Activated CD8-positive, alpha-beta T cell treated with anti-CD3 and anti-CD28 coated beads, Interleukin-2, amount 10 ng/mL, durations not matched to agents 7 days and 5 days (primary cell): Measurements from ENCODE around the gene TREH. TPM values are rescaled to one million over a fixed set of nuclear protein-coding genes. Genes with fewer than 3 reads are reported as not detected.
"Not testable (repeated sequence)": the region's sequence is repeated elsewhere in the genome, so short reads cannot be mapped to it uniquely, and the experiment has no call there.

Experiments used
- ATAC-seq: fragments of 150-1000 bp; cut with Tn5 transposase; one replicate; pipeline ENCODE4 v1.10.0; 2021; ENCODE audit warnings: moderate library complexity
- CTCF ChIA-PET: fragments of 350-600 bp; sonication (Branson Sonifier 250); formaldehyde crosslinking; loops from one replicate; lab custom pipeline; 2021; ENCODE audit warnings: antibody characterized with exemption; lab: Charles Lee
- POLR2A ChIA-PET: fragments of 350-600 bp; sonication (Branson Sonifier 250); formaldehyde crosslinking; loops from one replicate; lab custom pipeline; 2021; ENCODE audit warnings: antibody characterized with exemption; lab: Charles Lee
- DNase-seq: peaks from one replicate; pipeline ENCODE4 v3.0.0-alpha.2; 2020
- H3K27ac Mint-ChIP-seq: one replicate; pipeline ENCODE4 v1.8.0; 2021; ENCODE audit warnings: mild to moderate bottlenecking, mixed read lengths
- H3K27me3 Mint-ChIP-seq: one replicate; pipeline ENCODE4 v1.8.0; 2021; ENCODE audit warnings: low read depth, mixed read lengths
- H3K36me3 Mint-ChIP-seq: one replicate; pipeline ENCODE4 v1.8.0; 2021; ENCODE audit warnings: low read depth, mixed read lengths
- H3K4me1 Mint-ChIP-seq: one replicate; pipeline ENCODE4 v1.8.0; 2021; ENCODE audit warnings: low read depth, mixed read lengths
- H3K4me3 Mint-ChIP-seq: one replicate; pipeline ENCODE4 v1.8.0; 2021; ENCODE audit warnings: mild to moderate bottlenecking, mixed read lengths
- H3K9me3 Mint-ChIP-seq: one replicate; pipeline ENCODE4 v1.8.0; 2022; ENCODE audit warnings: mixed read lengths; ENCODE audit not compliant: insufficient read depth
- total RNA-seq, 2 experiments: library from RNA; stranded (reverse); gene quantifications; one replicate each; pipeline ENCODE4 v1.2.3, GENCODE V29; 2021

The TREH gene
- total RNA-seq, 2 experiments from 2014 or later: not detected

DNA sequence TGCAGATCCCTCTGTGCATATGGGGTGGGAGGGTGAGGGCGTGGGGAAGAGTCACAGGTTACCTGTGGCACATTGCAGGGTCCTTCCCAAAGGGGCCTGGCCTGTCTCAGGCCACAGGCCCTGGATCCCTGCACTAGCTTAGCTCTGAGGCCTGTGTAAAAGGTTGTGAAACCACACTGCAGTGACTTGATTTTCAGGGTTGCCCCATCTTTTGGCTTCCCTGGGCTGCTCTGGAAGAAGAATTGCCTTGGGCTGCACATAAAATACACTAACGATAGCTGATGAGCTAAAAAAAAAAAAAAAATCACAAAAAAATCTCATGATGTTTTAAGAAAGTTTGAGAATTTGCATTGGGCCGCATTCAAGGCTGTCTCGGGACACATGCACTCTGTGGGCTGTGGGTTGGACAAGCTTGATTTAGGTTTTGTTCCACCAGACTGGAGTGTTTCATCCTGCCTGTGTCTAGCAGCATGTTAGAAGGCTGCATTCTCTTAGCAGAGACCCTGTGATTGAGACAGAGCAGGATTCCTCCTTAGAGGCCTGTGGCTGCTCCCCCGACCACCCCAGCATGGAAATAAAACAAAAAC, 35.9 kb upstream of the TREH start:
- Mint-ChIP-seq H3K27me3 (peaks cover 7% of the 10 kb centered on the region), H3K4me3 (no peak overlapping the region), H3K4me1 (no peaks in the 10 kb centered on the region), H3K9me3 (no peaks in the 10 kb centered on the region), H3K36me3 (no peaks in the 10 kb centered on the region), H3K27ac (no peak overlapping the region)
- ChIA-PET CTCF (interaction anchor here (1.0 to 1.1 kb wide), 2 partner anchors 17 to 26 kb away, joined by 3 read pairs; no protein-coding TSS in a partner anchor), POLR2A (no interaction called here)
- no peak for ATAC-seq
- no peak for DNase-seq

DNA sequence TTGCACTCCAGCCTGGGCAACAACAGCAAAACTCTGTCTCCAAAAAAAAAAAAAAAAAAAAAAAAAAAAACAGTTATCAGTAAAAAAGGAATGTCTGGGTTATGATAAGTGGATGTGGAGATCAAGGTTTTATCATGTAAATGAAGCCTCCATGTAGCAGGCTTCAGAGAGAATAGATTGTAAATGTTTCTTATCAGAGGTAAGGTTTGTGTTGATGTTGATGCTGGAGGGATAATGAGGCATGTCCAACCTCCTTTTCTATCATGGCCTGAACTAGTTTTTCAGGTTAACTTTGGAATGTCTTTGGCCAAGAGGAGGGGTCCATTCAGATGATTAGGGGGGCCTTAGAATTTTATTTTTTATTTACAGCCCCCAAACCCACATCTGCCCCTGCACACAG, 35.4 kb upstream of the TREH start:
- no peaks in the 10 kb centered on the region for H3K9me3 Mint-ChIP-seq
- ChIA-PET CTCF (no interaction called here), POLR2A (no interaction called here)
- peaks cover 6% of the 10 kb centered on the region for H3K27me3 Mint-ChIP-seq
- H3K27ac Mint-ChIP-seq: no peak overlapping the region
- no peaks in the 10 kb centered on the region for H3K36me3 Mint-ChIP-seq
- ATAC-seq (no peak), DNase-seq (no peak)
- no peak overlapping the region for H3K4me3 Mint-ChIP-seq
- no peaks in the 10 kb centered on the region for H3K4me1 Mint-ChIP-seq

DNA sequence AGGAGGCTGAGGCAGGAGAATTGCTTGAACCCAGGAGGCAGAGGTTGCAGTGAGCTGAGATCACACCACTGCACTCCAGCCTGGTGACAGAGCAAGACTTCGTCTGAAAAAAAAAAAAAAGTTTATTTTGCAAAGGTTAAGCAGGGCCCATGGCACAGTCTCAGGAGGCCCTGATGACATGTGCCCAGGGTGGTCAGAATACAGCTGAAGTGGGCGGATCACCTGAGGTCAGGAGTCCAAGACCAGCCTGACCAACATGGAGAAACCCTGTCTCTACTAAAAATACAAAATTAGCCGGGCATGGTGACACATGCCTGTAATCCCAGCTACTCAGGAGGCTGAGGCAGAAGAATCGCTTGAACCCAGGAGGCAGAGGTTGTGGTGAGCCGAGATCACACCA, 35.0 kb upstream of the TREH start:
- H3K9me3 Mint-ChIP-seq, H3K27me3 Mint-ChIP-seq, H3K27ac Mint-ChIP-seq, H3K4me3 Mint-ChIP-seq, DNase-seq, H3K4me1 Mint-ChIP-seq, POLR2A ChIA-PET, H3K36me3 Mint-ChIP-seq, ATAC-seq: not testable (repeated sequence)
- CTCF ChIA-PET: interaction anchor here (0.7 kb wide), 1 partner anchor 226 kb away, joined by 3 read pairs; no protein-coding TSS in a partner anchor

DNA sequence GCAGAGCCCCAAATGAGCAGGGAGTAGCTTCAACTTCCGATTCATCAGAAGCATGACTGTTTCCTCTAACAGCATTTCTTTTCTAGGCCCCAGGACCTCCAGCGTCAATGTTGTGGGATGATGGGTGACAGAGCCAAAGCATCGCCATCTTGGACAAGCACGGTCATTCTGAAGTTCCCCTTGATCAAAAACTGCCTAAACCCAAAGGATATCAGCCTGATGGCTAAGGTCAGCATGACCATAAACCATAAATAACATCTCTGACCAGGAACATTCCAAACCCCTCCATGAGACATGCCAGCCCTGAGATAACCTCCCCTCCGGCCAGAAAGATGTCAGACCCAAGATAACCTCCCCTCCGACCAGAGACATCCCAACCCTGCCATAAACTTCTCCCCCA, 28.8 kb upstream of the TREH start:
- Mint-ChIP-seq H3K27me3 (peaks cover 22% of the 10 kb centered on the region), H3K27ac (no peak overlapping the region), H3K4me3 (no peak overlapping the region), H3K36me3 (no peaks in the 10 kb centered on the region), H3K9me3 (no peaks in the 10 kb centered on the region), H3K4me1 (peaks cover 21% of the 10 kb centered on the region)
- ChIA-PET POLR2A (no interaction called here), CTCF (interaction anchor here (1.1 kb wide), 1 partner anchor 19 kb away, joined by 4 read pairs; no protein-coding TSS in a partner anchor)
- ATAC-seq (no peak), DNase-seq (no peak)

DNA sequence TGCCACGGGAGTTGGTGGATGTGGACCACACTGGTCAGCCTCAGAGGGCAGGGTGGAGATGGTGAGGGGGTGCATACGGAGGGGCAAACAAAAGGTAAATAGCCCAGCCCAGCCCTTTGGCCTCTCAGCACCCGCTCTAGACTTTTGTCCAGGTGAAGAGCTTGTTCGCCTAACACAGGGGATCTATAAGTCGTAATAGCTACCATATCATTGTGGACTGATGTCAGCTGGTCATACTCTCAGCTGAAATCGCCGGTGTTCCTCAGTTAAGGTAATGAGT, 27.0 kb upstream of the TREH start:
- ATAC-seq: no peak
- Mint-ChIP-seq H3K4me1 (peaks cover 21% of the 10 kb centered on the region), H3K4me3 (no peak overlapping the region), H3K27ac (no peak overlapping the region), H3K9me3 (no peaks in the 10 kb centered on the region), H3K36me3 (no peaks in the 10 kb centered on the region), H3K27me3 (peaks cover 22% of the 10 kb centered on the region)
- ChIA-PET POLR2A (interaction anchor here (1.1 kb wide), 1 partner anchor 288 kb away, joined by 3 read pairs; no protein-coding TSS in a partner anchor), CTCF (interaction anchor here (0.9 to 3.7 kb wide), 2 partner anchors 15 to 127 kb away, joined by 3 to 40 read pairs; no protein-coding TSS in a partner anchor)
- no peak for DNase-seq

DNA sequence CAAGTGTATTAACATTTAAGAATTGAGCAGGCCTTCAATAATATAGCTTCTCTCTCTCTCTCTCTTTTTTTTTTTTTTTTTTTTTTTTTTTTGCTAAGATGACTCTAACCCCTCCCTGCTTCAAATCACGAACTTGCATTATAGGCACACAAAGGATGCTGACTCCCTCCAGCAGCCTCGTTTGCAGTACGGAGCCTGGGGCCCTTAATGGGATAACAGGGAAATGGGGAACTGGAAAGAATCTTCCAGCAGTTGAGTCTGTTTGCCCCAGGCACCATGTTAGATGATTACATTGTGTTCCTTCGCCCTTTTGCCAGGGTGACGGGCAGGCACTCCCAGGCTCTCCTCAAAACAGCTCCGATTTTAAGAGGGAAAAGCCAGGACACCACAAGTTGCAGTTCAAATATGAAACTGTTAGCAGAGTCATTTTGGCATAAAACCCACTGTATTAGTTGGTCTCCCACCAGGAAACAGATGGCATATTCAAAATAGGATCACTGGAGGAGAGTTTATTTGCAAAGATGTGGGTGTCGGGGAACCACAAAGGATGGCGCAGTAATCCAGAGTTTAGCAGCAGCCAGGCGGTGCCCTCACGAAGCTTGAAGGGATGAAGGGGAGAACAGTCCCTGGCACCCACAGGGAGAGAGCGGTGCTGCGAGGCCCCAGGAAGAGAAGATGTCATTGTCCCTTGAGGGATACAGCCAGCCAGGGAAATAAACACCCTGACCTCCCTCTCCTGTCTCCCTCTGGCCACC, 26.5 kb upstream of the TREH start:
- peaks cover 22% of the 10 kb centered on the region for H3K27me3 Mint-ChIP-seq
- no peak overlapping the region for H3K4me3 Mint-ChIP-seq
- ChIA-PET POLR2A (interaction anchor here (0.5 to 1.1 kb wide), 3 partner anchors 223 to 719 kb away, joined by 3 read pairs; no protein-coding TSS in a partner anchor), CTCF (interaction anchor here (0.9 to 3.7 kb wide), 3 partner anchors 11 to 127 kb away, joined by 3 to 40 read pairs (median 5); no protein-coding TSS in a partner anchor)
- ATAC-seq (no peak), DNase-seq (no peak)
- H3K36me3 Mint-ChIP-seq: no peaks in the 10 kb centered on the region
- H3K27ac Mint-ChIP-seq: no peak overlapping the region
- peaks cover 21% of the 10 kb centered on the region for H3K4me1 Mint-ChIP-seq
- no peaks in the 10 kb centered on the region for H3K9me3 Mint-ChIP-seq

DNA sequence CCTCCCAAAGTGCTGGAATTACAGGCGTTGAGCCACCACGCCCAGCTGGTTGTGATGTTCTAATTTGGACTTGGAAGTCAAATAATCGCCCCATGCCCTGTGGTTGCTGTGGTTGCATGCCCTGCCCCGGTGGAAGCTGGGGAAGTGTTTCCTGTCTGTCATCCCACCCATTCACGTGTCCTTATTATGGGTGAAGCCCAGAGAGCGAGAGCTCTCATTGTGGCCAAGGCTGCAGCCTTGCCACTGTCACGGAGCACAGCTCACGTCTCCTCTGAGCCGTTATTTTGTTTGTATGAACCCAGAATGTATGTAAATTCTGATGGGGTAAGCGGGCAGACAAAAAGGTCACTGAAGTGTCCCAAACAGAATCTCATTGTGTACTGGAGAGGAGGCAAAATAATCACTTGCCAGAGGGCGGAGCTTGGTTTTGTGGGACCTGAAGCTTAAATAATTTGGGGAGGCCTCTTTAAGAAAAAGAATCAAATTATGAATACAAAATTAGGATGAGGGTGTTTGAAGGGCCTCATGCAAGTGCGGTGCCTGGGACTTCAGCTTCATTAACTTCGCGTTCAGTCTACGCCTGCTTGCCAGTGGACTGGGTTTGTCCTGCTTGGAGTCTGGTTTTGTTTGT, 25.8 kb upstream of the TREH start:
- Mint-ChIP-seq H3K27ac (peak overlapping the region; percentile 79), H3K4me3 (peak overlapping the region; percentile 67), H3K36me3 (peaks cover 3% of the 10 kb centered on the region), H3K27me3 (peaks cover 22% of the 10 kb centered on the region), H3K4me1 (peaks cover 23% of the 10 kb centered on the region), H3K9me3 (no peaks in the 10 kb centered on the region)
- DNase-seq (peak; percentile 71), ATAC-seq (peak; percentile 83)
- ChIA-PET POLR2A (interaction anchor here (0.6 to 1.1 kb wide), 3 partner anchors 11 to 289 kb away, joined by 3 read pairs; no protein-coding TSS in a partner anchor), CTCF (interaction anchor here (1.3 to 3.7 kb wide), 2 partner anchors 10 to 14 kb away, joined by 5 to 40 read pairs; no protein-coding TSS in a partner anchor)

DNA sequence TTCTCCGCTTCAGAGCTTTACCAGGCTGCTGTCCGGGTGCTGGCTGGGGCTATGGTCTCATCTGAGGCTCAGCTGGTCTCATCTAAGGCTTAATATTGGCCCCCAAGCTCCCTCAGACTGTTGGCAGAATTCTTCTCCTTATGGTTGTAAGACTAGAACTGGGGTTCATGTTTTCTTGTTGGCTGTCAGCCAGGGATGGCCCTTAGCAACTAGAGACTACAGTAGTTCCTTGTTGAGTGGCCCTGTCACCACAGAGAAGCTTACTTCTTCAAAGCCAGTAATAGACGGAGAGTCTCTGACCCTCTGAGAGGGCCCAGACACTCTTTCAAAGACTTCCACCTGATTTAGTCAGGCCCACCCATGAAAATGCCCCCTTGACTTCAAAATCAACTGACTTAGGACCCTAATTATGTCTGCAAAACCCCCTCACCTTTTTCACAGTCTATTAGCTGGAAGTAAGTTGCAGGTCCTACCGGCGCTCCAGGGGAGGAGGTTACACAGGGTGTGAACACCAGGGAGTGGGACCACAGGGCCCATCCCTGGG, 24.2 kb upstream of the TREH start:
- Mint-ChIP-seq H3K27ac (no peak overlapping the region), H3K27me3 (peaks cover 22% of the 10 kb centered on the region), H3K36me3 (peaks cover 3% of the 10 kb centered on the region), H3K9me3 (no peaks in the 10 kb centered on the region), H3K4me1 (peaks cover 33% of the 10 kb centered on the region), H3K4me3 (no peak overlapping the region)
- ChIA-PET POLR2A (no interaction called here), CTCF (interaction anchor here (3.7 kb wide), 1 partner anchor 12 kb away, joined by 40 read pairs; no protein-coding TSS in a partner anchor)
- ATAC-seq (no peak), DNase-seq (no peak)

DNA sequence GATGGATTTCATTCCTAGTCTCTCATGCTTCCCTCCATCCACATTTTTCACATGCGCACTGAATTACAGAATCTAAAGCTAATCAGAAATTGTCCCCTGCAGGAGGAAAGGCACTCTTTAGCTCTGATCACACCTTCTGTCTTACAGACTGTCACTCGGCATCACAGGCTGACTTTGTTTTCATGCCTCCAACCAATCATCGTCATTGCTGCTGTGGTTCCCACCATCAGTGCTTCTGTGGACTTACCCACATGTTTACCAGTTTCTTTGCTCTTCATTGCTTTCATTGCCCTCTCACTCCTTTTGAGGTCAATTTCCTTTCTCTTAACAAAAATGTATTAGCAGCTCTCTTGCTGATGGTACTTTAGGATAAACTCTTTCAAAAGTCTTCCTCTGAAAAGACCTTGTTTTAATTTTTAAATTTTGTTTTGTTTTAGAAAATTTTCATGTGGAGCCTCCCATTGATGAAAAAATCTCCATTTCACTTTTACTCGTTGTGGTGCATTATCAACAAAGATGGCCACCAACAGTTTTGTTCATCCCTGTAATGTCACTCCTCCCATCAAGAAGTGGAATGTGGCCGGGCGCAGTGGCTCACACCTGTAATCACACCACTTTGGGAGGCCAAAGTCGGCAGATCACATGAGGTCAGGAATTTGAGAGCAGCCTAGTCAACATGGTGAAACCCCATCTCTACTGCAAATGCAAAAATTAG, 20.2 kb upstream of the TREH start:
- ATAC-seq (peak; percentile 84), DNase-seq (peak; percentile 73)
- Mint-ChIP-seq H3K36me3 (peaks cover 3% of the 10 kb centered on the region), H3K27me3 (no peaks in the 10 kb centered on the region), H3K9me3 (no peaks in the 10 kb centered on the region), H3K4me1 (peaks cover 22% of the 10 kb centered on the region), H3K4me3 (no peak overlapping the region), H3K27ac (peak overlapping the region; percentile 50)
- ChIA-PET POLR2A (no interaction called here), CTCF (interaction anchor here (0.8 to 1.7 kb wide), 3 partner anchors 10 to 40 kb away, joined by 4 to 8 read pairs (median 5); no protein-coding TSS in a partner anchor)

DNA sequence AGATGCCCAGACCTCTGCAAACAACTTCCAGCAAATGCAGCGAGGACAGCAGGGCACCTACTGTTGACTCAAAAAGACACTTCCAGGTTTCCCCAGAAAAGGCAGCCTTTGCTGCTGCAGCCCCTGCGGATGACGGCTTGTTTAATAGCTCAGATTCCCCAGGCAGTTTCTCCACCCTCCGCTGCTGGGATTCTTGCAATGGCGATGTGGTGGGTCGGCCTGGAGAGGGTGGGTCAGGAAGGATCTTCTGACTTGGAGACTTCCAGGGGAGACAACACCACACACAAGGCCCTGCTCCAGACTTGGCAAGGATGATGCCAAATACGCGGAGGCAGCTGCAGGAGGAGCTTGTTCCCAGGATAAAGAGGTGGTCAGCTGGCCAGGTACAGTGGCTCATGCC, 17.9 kb upstream of the TREH start:
- Mint-ChIP-seq H3K9me3 (no peaks in the 10 kb centered on the region), H3K4me3 (no peak overlapping the region), H3K36me3 (peaks cover 3% of the 10 kb centered on the region), H3K4me1 (peaks cover 34% of the 10 kb centered on the region), H3K27ac (no peak overlapping the region), H3K27me3 (no peaks in the 10 kb centered on the region)
- ATAC-seq: no peak
- ChIA-PET CTCF (no interaction called here), POLR2A (interaction anchor here (0.6 kb wide), 1 partner anchor 225 kb away, joined by 3 read pairs; no protein-coding TSS in a partner anchor)
- DNase-seq: no peak
